Left kidney (tissue), 2 donors: ENCODE data around the gene CASZ1. TPM values are rescaled to one million over a fixed set of nuclear protein-coding genes. Genes with fewer than 3 reads are reported as not detected.

Experiments used
- DNase-seq: peaks from one replicate; pipeline ENCODE4 v3.0.0-alpha.2; 2013
- polyA plus RNA-seq: library from polyadenylated mRNA; unstranded; fragments of 120-200 nt; gene quantifications from one replicate; pipeline ENCODE4 v1.2.1, GENCODE V29; 2013; ENCODE audit not compliant: insufficient read length

The CASZ1 gene
- polyA plus RNA-seq, 1 donor = 18.0 TPM

DNA sequence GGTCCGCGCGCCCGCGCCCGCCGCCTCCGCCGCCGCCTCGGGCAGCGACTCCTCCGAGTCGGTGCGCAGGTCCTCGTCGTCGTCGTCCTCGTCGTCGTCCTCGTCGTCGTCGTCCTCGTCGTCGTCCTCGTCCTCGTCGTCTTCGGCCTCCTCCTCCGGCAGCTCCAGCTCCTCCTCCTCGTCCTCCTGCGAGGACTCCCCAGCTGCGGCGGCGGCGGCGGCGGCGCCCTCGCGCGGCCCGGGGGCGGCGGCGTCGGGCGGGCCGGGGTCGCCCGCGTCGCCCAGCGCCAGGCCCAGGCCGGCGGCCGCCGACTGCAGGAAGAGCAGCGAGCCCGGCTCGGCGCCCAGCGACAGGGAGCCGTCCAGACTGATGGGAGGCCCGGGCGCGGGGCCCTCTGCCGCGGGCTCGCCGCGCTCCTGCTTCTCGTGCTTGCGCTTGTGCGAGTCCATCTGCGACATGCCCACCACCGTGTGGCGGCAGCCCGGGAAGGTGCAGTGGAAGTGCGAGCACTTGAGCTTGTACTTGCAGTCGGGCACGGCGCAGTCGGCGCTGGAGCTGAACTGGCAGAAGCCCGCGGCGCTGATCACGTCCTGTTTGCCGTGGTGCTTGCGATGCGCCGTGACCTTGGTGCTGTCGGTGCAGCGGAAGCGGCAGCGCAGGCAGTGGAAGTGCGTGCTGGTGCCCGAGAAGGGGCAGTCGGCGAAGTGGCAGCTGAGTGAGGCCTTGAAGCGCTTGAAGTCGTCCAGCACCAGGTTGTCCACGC lies 157.3 kb downstream of the CASZ1 start:
- no peak for DNase-seq

DNA sequence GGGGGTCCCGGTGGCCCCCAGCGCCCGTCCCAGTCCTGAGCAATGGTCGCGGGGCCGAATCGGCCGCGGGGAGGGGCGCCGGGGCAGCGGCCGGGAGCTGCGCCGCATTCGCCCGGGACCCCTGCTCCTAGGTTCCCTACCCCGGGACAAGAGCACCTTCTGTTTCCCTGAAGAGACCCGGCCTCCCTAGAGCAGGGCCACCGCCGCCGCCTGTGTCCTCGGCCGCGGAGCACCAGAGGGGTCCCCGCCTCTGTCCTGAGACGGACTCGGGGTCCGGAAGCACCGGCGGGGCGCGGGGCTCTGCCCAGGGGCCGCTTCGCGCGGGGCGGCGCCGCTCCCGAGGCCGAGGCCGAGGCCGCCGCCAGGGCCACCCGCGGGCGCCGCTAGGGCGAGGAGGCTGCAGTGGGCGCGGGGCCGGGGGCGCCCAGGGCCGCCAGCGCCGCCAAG lies 157.9 kb downstream of the CASZ1 start:
- DNase-seq = no peak

DNA sequence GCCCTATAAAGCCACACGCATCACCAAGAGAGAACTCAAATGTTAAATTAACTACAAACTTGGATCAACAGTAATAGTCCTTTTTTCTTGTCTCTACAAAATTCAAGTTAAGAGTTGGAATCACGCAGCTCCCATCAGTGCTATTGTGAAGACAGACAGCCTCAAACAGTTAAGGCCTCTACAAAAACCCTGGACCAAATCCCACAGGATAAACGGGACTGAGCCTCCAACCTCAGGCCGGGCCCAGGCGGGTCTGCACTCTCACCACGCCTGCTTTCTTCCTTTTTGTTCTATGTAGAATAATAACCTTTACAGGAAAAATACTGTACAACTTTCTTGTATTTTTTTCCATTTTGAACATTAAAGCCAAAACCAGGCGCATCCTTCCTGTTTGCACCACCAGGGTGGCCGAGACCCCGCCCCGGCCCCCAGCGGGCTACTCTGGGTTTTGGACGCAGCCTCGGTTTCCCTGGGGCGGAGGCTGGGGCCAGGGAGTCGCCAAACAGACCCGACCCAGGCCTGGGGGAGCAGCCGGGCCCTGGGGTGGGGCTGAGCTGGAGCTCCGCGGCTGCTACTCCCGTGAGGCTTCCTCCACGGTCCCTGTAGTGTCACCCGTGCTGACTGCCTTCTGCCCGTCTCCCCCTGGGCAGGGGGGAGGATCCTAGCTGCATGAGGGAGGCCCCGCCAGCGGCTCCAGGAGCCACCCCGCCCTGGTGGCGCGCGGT lies 158.4 kb downstream of the CASZ1 start:
- no peak for DNase-seq

DNA sequence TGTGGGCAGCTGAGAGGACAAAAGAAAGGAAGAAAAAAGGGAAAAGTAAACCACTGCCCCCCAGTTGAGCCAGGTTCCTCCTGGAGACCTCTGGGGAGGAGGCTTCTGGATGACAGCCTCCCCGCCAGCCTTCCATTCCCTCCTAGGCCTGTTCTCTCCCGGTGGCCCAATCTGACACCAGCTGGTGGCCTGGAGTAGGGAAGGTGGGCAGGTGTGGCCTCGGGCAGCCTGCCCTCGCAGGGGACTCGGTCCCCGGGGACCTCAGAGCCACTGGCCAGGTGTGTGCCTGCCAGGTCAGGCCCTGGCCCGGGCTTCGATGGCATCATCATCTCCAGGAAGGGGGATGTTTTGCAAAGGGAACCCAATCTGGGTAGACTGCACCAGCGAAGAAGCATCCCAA lies 159.0 kb downstream of the CASZ1 start:
- no peak for DNase-seq

DNA sequence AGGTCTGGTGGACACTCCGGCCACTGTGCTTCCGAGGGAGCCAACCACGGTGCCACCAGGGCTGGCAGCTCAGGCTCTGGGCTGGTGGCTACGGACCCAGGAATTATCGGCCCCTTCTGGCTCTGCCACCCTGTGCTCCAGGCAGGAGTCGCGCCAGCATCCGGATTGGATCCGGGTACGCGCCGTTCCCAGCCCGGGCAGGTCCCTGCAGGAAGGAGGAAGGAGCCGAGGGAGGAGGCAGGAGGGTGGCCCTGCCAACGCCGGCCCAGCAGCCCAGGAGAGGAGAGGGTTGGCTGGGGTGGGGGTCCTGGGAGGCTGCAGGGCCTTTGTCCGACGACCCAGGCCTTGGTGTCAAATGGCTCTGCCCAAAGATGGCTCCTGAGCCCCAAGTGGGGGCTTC lies 160.5 kb downstream of the CASZ1 start:
- DNase-seq = no peak

DNA sequence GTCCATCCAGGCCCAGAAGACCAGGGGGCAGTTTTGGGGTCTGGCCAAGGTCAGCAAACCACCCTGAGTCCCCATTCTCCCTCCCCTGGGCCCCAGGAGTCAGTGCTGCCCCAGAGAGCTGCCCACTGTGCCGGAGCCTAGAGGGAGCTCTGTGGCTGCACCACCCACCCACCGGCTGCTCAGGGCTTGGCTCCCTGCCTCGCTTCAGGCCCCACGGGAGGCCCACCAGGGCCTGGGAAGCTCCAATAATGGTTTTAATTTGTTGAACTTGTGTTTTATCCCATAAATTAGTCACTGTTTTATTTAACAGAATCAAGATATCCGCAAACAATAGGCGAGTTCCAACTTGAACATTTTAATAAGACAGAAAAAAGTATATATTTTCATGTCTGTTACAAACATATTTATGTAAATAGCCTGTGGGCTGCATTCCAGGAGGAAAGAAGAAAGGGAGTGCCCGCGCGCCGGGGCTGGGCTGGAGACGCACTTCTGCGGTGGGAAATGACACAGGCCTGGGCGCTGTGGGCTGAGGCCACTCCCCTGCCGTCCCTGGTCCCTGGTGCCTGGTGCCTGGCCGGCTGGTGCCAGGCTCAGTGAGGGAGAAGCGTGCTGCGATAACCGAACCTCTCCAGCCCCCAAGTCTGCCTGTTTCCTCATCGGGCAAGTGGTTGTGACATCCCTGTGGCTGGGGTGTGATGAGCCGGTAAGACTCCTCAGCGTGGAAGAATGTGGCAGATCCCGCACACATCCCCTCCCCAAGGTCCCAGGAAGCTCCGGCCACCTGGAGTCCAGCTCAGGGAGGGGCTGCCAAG lies 161.2 kb downstream of the CASZ1 start:
- no peak for DNase-seq

DNA sequence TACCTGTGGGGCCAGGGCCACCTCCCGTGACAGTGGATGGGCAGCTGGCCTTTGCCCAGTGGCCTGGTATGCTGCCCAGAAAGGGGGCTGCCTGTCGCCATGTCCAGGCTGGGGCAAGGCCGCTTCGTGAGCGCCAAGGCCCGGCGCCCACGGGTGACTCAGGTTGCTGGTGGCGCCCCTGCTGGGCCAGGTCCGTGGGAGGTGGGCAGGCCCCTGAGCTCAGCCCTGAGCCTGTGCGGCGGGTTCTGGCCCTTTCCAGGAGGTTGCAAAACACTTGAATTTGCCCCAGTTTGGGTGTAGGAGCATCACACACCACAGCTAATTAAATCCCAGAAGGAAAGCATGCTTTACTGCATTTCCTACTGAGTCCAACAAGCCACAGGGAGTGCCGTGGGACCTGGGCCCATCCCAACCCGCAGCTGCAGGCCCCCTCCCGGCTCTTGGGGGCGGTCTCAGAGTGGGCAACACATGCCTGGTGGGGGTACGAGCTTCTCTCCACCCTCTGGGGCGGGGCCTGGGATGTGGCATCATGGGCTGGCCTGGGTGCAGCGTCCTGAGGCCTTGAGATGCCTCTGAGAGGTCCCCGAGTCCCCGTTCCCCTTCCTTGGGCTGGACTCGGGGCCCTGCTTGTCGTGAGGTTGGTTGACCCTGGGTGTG lies 161.9 kb downstream of the CASZ1 start:
- DNase-seq = no peak

DNA sequence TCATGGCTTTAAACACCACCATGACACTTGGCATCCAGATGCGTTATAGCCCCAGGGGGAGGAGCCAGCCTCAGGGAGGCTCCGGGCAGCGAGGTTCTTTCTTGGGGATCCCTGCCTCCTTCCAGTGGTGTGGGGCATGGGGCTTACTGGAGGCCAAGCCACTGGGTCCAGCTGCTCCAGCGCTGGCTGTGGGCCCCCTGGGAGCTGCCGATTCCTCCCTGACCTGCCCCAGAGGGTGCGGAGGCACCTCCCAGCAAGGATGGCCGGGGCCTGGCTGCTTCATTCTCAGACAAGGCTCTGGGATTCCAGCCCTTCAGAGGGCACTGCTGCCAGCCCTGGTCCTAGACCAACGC lies 162.4 kb downstream of the CASZ1 start:
- DNase-seq = no peak

DNA sequence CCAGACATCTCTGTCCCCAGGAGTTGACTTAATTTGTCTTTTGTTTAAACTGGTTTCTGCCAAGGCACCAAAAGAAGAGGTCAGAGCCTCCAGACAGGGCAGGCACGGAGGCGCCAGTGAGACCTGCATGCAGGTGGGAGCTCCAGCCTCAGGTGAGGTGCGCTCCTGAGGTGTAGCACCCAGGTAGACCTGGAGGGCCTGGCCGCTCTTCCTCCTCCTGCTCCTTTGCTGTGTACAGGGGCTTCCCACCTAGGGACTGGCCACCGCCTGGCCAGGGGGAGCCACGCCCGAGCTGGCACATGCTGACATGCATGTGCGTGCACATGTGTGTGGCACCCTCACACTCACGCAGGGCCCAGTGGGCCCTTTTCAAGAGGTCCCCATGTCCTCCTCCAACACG lies 163.0 kb downstream of the CASZ1 start:
- DNase-seq = no peak

DNA sequence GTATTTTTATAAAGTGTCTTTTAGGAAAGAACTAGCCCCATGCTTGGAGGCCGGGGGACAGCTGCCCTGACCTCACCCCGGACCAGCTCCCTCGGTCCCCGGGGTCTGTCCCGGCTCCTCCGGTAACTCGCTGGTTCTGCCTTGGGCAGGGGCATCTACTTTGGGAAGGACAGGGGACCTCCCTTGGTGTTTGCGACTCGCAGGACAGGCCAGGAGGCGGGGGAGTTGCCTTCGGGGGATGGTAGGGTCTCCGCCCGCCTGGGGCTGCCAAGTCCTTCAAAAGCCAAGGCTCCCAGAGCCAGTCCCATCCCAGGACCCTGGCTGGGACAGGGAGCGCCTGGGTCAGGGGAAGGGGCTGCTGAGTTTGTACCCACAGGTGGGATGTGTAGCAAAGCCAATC lies 163.8 kb downstream of the CASZ1 start:
- no peak for DNase-seq

DNA sequence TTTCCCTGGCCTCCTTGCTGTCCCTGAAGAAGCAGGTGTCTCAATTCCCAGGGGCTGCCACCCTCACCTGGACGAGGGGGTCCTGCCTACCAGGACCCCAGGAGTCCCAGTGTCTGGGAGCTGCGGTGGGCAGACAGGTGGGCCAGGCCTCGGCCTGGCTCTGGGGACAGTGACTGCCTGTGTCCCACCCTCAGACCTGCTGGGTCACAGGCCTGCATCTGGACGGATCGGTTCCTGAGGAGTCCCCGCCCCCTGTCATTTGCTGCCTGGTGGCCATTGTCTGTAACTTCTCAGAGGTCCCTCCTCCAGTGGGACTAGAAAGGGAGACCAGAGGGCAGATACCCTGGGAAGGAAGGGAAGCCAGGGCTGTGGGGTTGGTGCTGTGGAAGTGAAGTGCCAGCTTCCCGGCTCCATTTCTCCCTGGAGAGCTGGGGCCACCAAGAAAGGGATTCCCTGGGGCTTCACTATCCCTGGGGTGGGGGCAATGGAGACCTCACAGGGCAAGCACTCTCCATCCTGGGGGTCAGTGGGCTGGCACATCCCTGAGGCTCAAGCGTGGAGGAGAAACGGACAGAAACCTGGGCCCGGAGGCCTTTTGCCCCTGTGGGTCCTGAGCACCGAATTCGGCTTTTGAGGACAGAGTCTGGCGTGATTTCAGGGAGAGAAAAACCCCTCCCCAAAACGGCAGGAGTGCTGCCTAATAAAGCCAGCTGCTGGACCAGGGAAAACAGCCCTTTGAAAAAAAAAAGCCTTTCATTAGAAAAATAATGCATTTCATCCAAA lies 164.4 kb downstream of the CASZ1 start:
- no peak for DNase-seq

DNA sequence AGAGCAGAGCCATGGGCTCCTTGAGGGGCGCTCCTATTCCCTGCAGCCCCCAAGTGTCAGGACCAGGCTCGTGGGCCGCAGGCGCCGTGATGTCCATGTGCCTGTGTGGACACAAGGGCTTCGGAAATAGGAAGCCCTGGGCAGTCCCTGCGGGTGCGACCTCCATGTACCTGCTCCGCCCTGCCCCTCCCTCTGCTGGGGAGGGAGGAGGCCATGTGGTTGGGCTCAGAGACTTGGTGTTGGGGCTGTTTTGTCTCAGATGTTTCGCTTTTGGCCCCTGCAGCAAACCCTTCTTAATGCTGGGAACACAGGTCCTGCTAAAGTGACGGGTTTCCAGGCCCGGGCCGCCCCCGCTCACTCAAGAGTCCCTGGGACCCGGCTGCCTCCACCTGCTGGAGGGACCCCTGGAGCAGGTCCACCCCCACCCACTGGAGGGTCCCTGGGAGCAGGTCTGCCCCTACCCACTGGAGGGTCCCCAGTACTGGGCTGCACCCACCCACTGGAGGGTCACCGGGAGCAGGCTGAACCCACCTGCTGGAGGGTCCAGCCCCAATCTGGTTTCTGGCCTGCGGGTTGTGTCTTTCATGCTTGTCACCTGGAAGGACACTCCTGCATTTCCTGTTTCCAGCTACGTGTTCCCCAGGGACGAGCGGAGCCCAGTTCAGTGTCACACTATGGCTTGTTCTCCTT lies 165.2 kb downstream of the CASZ1 start:
- DNase-seq = no peak

DNA sequence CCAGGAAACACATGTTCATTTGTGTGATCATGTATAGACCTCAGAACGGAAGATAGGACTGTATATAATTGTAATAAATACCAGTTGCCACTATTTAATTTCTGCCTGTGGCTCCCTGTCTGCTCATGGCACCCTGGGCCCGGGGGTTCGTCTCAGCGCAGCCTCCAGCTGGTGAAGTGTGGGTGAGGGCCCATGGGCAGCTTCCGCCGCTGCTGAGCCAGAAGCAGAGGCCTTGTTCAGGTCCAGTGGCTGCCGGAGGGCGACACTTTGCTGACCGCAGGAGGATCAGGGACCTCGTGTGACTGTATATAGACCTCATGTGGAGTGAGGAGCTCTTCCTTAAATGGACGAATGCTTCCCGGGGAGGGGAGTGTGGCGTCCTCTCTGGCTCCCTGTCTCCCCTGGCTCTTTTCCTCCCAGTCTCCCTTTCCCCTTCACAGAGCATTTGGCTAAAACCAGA lies 165.8 kb downstream of the CASZ1 start:
- no peak for DNase-seq

DNA sequence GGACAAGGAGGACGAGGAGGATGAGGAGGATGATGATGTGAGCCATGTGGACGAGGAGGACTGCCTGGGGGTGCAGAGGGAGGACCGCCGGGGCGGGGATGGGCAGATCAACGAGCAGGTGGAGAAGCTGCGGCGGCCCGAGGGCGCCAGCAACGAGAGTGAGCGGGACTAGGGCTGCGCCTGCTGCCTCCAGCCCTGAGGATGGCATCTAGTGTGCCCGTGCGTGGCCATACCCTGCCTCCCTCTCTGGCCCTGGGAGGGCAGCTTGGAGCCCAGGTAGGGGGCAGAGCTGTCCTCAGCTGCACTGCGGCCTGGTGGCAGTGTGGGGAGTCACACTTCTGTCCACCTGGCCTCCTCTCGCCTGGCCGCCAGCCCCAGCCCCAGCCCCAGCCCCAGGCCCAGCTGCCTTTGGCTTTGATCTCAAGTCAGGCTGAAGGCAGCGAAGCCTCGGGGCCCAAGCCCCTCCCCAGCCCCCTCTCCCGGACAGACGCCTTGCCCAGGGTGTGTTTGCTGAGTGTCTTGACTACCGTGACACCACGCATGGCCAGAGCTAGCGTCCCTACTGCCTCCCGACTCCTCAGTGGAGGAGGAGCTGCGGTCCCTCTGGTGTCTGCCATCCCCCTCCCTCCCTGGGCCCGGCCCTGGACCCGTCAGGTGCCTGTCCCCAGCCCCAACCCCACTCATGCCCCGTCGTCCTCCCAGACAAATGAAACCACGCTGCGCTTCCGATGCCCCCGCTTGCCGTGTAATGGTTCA lies 166.5 kb downstream of the CASZ1 start:
- no peak for DNase-seq

DNA sequence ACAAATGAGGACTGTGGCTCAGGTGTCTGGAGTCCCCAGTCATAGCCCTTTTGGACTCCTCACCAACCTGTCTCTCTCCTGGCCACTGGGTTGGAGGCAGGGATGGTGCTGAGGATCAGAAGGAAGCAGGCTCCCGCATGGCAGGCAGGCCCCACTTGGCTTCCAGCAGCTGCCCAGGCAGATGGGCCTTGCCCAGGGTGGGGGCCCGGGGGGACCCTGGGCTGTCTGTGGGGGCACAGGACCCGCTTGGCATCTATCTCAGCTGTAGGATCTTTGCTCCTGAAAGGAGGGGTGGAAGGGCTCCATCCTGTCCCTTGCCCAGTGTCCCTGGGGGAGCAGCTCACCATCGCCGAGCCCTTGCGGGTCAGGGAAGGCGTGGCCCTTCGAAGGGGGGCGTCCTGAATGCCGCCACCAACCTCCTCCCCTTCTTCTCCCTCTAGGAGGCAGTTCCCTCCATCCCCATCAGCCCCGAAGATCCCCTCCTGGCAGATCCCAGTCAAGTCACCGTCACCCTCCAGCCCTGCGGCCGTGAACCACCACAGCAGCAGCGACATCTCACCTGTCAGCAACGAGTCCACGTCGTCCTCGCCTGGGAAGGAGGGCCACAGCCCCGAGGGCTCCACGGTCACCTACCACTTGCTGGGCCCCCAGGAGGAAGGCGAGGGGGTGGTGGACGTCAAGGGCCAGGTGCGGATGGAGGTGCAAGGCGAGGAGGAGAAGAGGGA lies 167.2 kb downstream of the CASZ1 start:
- DNase-seq = no peak

DNA sequence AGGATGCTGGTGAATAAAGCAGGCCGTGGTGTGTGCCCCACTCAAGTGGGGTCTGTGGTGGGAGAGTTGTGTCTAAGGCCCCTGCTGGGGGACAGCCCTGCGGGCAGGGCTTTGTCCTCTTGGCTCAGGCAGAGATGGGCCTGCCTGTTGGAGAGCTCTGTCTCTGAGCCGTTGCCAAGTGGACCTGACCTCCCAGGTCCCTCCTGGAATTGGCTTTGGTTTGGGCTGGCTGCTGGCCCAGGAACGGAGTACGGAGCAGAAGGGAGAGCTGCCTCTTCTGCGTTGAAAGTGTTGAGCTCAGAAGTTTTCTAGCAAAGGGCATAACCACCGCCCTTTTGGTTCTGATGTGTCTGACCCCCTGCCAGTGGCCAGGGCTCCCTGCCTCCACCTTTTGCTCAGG lies 167.8 kb downstream of the CASZ1 start:
- DNase-seq = no peak

DNA sequence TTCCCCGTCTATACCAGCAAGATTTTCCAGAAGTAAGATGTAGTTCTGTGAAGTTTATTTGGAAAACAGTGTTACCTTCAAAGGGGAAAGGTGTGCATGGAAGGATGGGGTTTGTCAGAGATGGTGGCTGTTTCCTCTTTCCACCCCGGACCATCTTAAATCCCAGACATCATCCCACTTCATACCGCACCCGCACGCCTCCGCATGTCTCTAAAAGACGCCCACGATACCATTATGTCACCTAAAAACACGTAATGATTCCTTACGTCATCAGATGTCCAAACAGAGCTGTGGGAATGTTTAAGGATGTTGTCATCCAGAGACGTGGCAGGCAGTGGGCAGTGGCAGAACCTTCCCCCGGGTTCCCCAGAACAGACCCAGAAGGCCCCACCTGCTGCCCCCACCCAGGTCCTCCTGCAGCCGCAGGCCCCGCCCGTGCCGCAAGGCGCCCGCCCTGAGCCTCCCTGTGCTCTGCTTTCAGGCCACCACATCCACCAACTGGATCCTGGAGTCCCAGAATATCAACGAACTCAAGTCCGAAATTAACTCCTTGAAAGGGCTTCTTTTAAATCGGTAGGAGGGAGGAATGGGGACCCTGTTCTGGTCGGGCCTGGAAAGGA lies 169.5 kb downstream of the CASZ1 start:
- no peak for DNase-seq

DNA sequence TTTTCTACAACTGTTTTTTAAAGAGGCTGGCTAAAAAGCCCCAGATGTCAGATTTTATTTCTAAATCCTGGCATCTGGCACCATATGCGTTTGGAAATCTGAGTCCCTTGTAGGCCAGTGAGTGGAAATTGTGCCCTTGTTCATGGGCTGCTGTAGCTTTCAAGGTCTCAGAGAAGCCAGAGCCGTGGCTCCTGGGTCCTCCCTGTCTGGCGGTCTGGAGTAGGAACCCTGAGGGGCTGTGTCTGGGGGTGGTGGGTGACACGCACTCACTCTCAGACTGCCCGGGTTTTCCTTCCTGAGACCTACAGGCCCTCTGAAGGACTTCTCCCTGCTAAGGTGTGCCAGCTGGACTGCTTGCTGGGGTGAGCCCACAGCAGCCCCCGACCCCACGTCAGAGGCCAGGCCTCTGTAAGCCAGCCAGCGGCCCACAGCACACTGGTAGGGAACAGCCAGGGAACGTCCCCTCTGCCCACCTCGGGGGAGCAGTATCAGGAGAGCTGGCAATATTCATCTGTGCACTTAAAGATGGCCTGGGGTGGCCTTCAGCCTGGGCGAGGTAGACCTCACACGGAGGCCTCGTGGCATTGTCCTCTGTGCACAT lies 170.2 kb downstream of the CASZ1 start:
- no peak for DNase-seq

DNA sequence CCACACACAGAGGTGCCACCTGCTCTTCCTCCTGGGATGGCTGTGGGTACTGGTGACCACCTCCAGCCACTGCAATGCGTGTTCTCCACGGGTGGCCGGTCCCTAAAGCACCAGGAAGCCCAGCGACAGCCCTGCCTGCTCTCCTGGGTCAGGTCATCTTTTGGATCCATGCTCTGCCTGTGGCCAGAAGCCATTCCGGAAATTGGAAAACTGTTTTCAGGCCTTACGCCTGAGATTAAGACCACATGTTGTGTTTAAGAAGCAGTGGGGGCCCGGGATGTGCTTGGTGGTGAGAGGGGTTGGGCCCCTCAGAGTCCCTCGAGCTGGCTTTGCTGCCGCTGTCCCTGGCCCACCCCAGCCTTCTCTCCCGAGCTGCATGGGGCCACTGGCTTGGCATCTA lies 170.9 kb downstream of the CASZ1 start:
- DNase-seq = no peak
